Measurements from ENCODE around the gene GMPPB.
"Not testable (repeated sequence)": the region's sequence is repeated elsewhere in the genome, so short reads cannot be mapped to it uniquely, and the experiment has no call there.

The GMPPB gene

GRCh38 chr3:49712631-49713317, 11.0 kb downstream of the GMPPB start:
- DNase-seq: no peak

GRCh38 chr3:49712166-49712565, 11.6 kb downstream of the GMPPB start:
- DNase-seq: no peak

DNA sequence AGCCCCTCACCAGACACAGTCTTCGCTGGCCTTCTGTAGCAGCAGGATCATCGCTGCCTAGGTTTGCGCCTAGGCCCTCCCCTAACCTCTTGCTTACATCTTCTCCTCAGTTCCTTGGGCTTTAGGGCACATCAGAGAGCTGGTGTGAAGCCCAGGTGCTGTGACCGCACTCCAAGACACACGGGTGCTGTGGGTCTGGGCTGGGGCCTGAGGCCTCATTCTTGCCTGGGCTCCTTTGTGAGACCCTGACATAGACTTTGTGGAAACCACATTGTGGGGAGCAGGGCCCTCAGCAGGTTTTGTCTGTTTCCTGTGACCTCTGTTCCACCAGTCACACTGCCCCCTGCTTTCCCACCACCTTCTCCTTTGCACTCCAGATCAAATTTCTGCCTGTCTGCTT, 12.3 kb downstream of the GMPPB start:
- no peak for DNase-seq

GRCh38 chr3:49709852-49710251, 13.9 kb downstream of the GMPPB start:
- no peak for DNase-seq

- DNase-seq: no peak
Measured at GRCh38 chr3:49707113-49707480, 16.7 kb downstream of the GMPPB start.

DNA sequence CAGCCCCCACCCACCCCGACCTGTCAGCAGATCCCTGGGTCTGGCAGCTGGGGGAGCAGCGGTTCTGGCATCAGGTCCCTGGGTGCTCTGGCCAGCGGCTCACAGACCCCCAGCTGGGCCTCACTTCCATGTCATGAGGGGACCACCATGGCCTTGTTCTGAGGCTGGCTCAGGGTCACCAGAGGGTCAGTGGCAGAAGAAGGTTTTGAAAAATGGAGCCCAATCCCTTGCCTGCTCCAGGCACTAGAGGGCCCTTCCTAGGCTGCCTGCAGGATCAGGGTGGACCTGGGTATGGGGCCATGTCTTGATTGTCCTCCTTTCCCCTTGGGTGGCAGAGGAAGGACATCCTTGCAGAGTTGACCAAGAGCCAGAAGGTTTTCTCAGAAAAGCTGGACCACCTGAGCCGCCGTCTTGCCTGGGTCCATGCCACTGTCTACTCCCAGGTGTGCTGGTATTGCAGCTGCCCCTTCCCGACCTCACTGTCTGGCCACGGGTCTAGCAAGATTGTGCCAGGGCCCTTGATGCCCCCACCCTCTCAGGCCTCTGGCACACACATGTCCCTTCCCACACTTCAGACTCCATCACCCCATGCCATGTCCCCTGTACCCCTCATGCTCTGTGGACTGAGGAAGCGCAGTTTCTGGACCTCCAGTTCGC, 17.2 kb downstream of the GMPPB start:
- DNase-seq: no peak

- no peak for DNase-seq
Measured at GRCh38 chr3:49705390-49705960, 18.3 kb downstream of the GMPPB start.

- no peak for DNase-seq
Measured at GRCh38 chr3:49704629-49705028, 19.1 kb downstream of the GMPPB start.

GRCh38 chr3:49703956-49704355, 19.8 kb downstream of the GMPPB start:
- no peak for DNase-seq

DNA sequence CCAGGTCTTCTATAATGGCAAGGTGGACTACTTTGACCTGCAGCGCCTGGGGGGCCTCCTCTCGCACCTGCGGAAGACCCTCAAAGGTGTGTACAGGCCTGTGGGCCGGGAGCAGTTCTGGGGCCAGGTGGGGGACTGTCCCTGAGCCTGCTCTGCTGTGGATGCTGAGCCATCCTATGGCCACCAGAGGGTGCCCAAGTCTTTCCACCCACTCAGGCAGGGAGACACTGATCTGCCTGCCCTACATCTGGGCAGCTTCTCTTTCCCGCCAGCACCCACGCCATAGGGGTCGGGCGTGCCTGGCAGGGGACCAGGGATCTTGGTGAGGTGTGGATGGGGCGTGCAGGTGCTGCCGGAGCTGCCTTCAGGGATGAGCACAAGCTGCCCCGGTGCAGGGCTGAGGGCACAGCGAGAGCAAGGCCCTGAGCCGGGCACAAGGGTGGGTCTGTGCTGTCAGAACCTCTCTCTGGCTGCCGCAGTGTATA, 20.3 kb downstream of the GMPPB start:
- DNase-seq: peak; percentile 74

DNA sequence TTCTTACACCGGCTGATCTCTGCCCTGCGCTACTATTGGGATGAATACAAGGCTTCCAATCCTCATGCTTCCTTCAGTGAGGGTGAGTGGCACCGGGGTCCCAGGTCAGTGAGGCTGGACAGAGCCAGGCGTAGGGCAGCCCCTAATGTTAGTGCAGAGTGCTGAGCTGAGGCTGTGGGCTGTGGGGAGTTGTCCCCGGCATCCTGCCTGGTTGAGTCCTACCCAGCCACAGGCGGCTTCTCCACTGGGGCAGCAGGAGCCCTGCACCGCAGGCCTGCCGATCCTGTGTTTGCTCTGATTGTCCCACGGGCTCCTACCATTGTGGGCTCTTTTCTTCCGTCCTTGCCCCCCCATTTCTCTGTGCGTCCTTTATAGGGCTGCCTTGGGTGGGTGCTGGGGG, 21.1 kb downstream of the GMPPB start:
- no peak for DNase-seq

GRCh38 chr3:49701388-49702077, 22.2 kb downstream of the GMPPB start:
- DNase-seq: no peak

GRCh38 chr3:49700453-49701128, 23.2 kb downstream of the GMPPB start:
- DNase-seq: no peak

DNA sequence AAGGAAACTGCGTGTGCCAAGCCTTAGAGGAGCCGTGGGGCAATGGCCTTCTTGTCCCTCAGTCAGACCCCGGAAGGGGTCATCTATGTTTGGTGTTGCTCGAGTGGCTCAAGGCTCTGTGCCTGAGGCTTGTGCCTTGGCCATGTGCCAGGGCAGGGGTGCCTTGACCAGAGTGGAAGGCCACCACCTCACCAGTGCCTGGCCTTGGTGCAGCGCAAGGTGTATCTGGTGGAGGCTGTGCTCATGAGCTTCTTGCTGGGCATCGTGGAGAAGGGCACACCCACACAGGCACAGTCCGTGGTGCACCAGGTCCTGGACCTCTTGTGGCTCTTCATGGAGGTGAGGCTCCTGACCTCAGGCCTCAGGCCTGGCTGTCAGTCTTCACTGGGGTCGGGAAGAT, 23.7 kb downstream of the GMPPB start:
- DNase-seq: no peak

- DNase-seq: no peak
Measured at GRCh38 chr3:49699281-49699979, 24.3 kb downstream of the GMPPB start.

- not testable (repeated sequence) for DNase-seq
Measured at GRCh38 chr3:49695350-49696015, 28.3 kb downstream of the GMPPB start.

GRCh38 chr3:49694409-49695070, 29.2 kb downstream of the GMPPB start:
- not testable (repeated sequence) for DNase-seq

GRCh38 chr3:49691481-49691880, 32.3 kb downstream of the GMPPB start:
- not testable (repeated sequence) for DNase-seq

- not testable (repeated sequence) for DNase-seq
Measured at GRCh38 chr3:49690856-49691255, 32.9 kb downstream of the GMPPB start.

GRCh38 chr3:49689908-49690624, 33.7 kb downstream of the GMPPB start:
- not testable (repeated sequence) for DNase-seq

All from activated CD4-positive, alpha-beta T cell treated with anti-CD3 and anti-CD28 coated beads, Interleukin-10, Interleukin-2, amounts not matched to agents 100 ng/mL and 50 ng/mL, durations not matched to agents 16 hours and 8 hours (primary cell).